Fibroblast of the aortic adventitia (primary cell): ENCODE results near the gene SLCO3A1. TPM values are rescaled to one million over a fixed set of nuclear protein-coding genes. Genes with fewer than 3 reads are reported as not detected.

ENCODE experiments used
- DNase-seq: peaks from one replicate; pipeline ENCODE4 v3.0.0-alpha.2; 2010; ENCODE audit warnings: low read depth
- H3K4me3 ChIP-seq: 2 replicates; pipeline ENCODE4 v1.5.1; 2011; ENCODE audit warnings: low read depth, mild to moderate bottlenecking, control low read depth, low read length, moderate library complexity
- CTCF ChIP-seq: IDR thresholded peaks from 2 replicates; pipeline ENCODE4 v1.5.1; 2011; ENCODE audit warnings: mild to moderate bottlenecking, low read length, control low read depth, inconsistent platforms; ENCODE audit not compliant: insufficient read depth
- total RNA-seq: library from RNA; depleted of rRNA; stranded (reverse); fragments of >200 nt; gene quantifications from 2 replicates; pipeline ENCODE4 v1.2.3, GENCODE V29; 2012; ENCODE audit warnings: low replicate concordance

The SLCO3A1 gene
- total RNA-seq, 1 donor = 8.9 TPM

DNA sequence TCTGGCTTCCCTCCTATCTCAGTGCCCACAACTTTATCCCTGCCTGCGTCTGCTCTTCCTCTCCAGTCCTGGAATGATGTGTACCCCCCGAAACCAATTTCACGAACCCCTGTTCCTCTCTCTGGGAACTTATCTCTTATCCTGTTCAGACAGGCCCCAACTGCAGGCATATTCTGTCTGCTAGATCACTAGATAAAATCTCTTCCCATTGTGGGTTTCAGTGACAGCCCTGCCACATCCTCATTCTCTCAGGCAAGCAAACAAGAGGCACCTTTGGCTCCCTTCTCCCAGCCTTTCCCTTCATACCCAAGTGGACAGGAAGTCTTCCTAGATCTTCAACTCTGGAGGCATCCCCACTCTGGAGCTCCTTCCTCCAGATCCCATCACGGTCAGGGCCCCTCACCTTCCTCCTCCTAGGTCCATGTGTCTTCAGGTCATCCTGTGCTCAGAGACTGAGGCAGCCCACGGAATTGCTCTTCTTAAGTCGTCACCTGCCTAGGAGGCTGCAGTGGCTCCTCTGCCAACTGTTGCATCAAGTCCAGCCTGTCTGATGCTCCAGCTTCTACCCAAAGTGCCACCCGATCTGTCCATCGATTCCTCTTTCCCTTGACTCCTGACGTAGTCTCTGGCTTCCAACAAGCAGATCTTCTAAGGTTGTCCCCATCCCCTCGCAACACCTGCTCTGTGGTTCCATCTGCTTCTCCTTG, 190.8 kb downstream of the SLCO3A1 start:
- TF ChIP-seq CTCF = no peak
- no peak overlapping the region for H3K4me3 ChIP-seq
- no peak for DNase-seq

DNA sequence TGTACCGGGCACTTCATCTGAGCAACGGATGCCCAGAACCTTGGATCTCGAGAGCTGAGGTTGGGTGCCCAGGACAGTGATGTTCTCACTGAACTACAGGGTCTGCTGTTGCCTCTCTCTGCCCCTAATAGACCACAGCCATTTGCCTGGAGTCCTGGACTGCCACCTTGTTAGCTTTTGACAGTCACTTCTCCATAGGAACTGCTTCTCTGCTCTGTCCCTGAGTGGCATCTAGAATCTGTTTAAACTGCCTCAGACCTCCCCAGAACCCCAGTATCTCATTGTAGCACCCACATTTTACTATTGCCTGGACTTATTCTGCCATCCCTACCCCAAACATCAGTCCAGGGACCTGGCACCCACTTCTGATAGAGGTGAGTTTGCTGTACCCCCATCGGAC, 194.4 kb downstream of the SLCO3A1 start:
- DNase-seq = no peak
- H3K4me3 ChIP-seq = no peak overlapping the region
- TF ChIP-seq CTCF = no peak

DNA sequence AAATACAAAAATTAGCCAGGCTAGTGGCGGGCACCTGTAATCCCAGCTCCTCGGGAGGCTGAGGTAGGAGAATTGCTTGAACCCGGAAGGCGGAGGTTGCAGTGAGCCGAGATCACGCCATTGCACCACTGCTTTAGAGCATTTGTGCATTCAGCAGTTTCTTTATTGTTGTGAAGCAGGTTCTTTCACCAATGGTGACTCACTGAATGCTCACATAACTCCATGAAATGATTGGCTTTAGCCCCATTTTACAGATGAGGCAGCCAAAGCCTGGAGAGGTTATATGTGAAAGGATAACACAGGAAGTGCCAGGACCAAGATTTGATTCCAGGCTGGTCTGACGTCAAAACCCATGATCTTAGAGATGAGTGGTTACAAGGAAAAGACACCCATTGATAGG, 195.2 kb downstream of the SLCO3A1 start:
- no peak overlapping the region for H3K4me3 ChIP-seq
- TF ChIP-seq CTCF = no peak

GRCh38 chr15:92049290-92049989, 195.9 kb downstream of the SLCO3A1 start:
- TF ChIP-seq CTCF = no peak
- DNase-seq = no peak
- no peak overlapping the region for H3K4me3 ChIP-seq

More for the DNA sequence above, 195.2 kb downstream of the SLCO3A1 start:
- peak; percentile 39 for DNase-seq

DNA sequence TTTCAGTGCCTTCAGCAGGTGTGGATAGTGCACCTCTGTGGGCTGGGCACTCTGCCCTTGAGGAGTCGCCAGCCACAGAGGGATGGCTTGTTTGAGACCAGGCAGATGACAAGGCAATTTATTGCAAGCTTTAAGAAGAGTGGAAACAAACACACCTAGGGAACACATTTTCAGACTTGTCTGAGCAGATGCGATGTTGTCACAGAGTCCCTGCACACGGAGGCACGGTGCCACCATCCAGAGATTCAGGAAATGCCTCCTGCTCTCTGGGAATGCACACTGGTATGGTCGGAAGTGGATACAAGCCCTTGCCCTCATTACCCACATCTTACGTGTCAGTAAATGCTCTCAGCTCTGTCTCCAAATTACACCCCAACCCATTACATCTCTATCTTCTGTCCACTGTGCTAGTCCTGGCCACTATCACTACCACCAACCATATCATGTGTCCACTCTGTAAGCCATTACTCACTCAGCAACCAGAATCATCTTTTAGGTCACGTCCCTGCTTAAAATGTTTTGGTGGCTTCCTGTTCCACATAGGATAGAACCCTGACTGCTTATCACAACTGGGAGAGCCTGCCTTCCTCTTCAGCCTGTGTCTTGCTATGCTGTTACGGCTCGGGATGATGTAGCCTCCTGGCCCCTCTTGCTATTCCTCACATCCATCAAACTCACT, 196.9 kb downstream of the SLCO3A1 start:
- H3K4me3 ChIP-seq = no peak overlapping the region
- TF ChIP-seq CTCF = no peak
- DNase-seq = no peak

- no peak for TF ChIP-seq CTCF
- no peak for DNase-seq
Measured at GRCh38 chr15:92051716-92052115, 198.2 kb downstream of the SLCO3A1 start.

More at GRCh38 chr15:92051716-92052115, 198.2 kb downstream of the SLCO3A1 start:
- H3K4me3 ChIP-seq = no peak overlapping the region
